Endothelial cell of umbilical vein (primary cell): ENCODE measurements around the gene SBK3. TPM values are rescaled to one million over a fixed set of nuclear protein-coding genes. Genes with fewer than 3 reads are reported as not detected.

ENCODE experiments used
- BruUV-seq: library from RNA; stranded (reverse); fragments of 400-500 nt; replicated peaks from 2 replicates; lab custom pipeline; 2021; lab: Mats Ljungman, UMichigan
- CTCF ChIA-PET: fragments of 300-600, 350-600 bp; sonication (Branson Sonifier 250); formaldehyde crosslinking; loops from one replicate; lab custom pipeline; 2021; ENCODE audit warnings: antibody characterized with exemption, inconsistent platforms; lab: Charles Lee
- POLR2A ChIA-PET: fragments of 300-600, 350-600 bp; sonication (Branson Sonifier 250); formaldehyde crosslinking; loops from one replicate; lab custom pipeline; 2021; ENCODE audit warnings: antibody characterized with exemption, inconsistent platforms; lab: Charles Lee
- DNase-seq: peaks from one replicate; pipeline ENCODE4 v3.0.0-alpha.2; 2011; ENCODE audit warnings: low read depth, low spot score
- FAIRE-seq: peaks from 2 replicates; lab custom pipeline; 2011; peaks lifted over from hg19 to GRCh38; lab: Jason Lieb, UNC
- H2AFZ ChIP-seq: 2 replicates; pipeline ENCODE4 v1.6.0; 2012; ENCODE audit warnings: low read depth, low read length, control low read depth, inconsistent platforms
- H3K27ac ChIP-seq: 2 replicates; pipeline ENCODE4 v1.5.1; 2011; ENCODE audit warnings: low read depth, mild to moderate bottlenecking, control low read depth, low read length, moderate library complexity; ENCODE audit not compliant: insufficient read depth
- H3K27me3 ChIP-seq, 2 experiments: 2 replicates each; pipeline versions ENCODE4 v1.6.0 to v1.6.1; 2011; ENCODE audit warnings: low read length in 2 of 2, mixed read lengths in 1 of 2; ENCODE audit not compliant: control insufficient read depth in 2 of 2, insufficient read depth in 2 of 2
- H3K36me3 ChIP-seq, 2 experiments: 2 replicates in 1 of 2; 3 replicates in 1 of 2; pipeline ENCODE4 v1.5.1; 2011; ENCODE audit warnings: low read length in 2 of 2, mild to moderate bottlenecking in 1 of 2, moderate library complexity in 1 of 2; ENCODE audit not compliant: control insufficient read depth in 2 of 2, insufficient read depth in 2 of 2; ENCODE audit errors: extremely low read depth in 1 of 2
- H3K4me1 ChIP-seq: 3 replicates; pipeline ENCODE4 v1.5.1; 2011; ENCODE audit warnings: mild to moderate bottlenecking, low read length; ENCODE audit not compliant: control insufficient read depth, insufficient read depth; ENCODE audit errors: extremely low read depth
- H3K4me2 ChIP-seq: 2 replicates; pipeline ENCODE4 v1.6.1; 2011; ENCODE audit warnings: low read length, control low read depth, mixed read lengths; ENCODE audit not compliant: insufficient read depth
- H3K4me3 ChIP-seq, 3 experiments: fragments of 200-600 bp in 1 of 3; sonication (generic), shearing (Covaris generic) in 1 of 3; replicated peaks in 1 of 3; 2 replicates each; pipeline ENCODE4 v1.5.1; 2011 to 2016; ENCODE audit warnings: control low read depth in 3 of 3, low read length in 3 of 3, mild to moderate bottlenecking in 2 of 3, inconsistent platforms in 1 of 3, low read depth in 1 of 3, moderate library complexity in 1 of 3; ENCODE audit not compliant: insufficient read depth in 1 of 3
- H3K79me2 ChIP-seq: 2 replicates; pipeline ENCODE4 v1.6.0; 2012; ENCODE audit warnings: low read length, inconsistent platforms; ENCODE audit not compliant: control insufficient read depth, insufficient read depth
- H3K9ac ChIP-seq: replicated peaks from 2 replicates; pipeline ENCODE3; 2011; ENCODE audit warnings: low read length, control low read depth; ENCODE audit not compliant: insufficient read depth; ENCODE audit errors: extremely low read depth
- H3K9me1 ChIP-seq: replicated peaks from 3 replicates; pipeline ENCODE4 v1.6.0; 2011; ENCODE audit warnings: mild to moderate bottlenecking, low read length; ENCODE audit not compliant: control insufficient read depth, insufficient read depth; ENCODE audit errors: extremely low read depth
- H3K9me3 ChIP-seq: replicated peaks from 2 replicates; pipeline ENCODE4 v1.5.1; 2012; ENCODE audit warnings: low read length, inconsistent platforms; ENCODE audit not compliant: control insufficient read depth, insufficient read depth
- H4K20me1 ChIP-seq: replicated peaks from 2 replicates; pipeline ENCODE3; 2011; ENCODE audit warnings: mild to moderate bottlenecking, low read length; ENCODE audit not compliant: control insufficient read depth, insufficient read depth; ENCODE audit errors: extremely low read depth
- CTCF ChIP-seq, 2 donors: IDR thresholded peaks; 1 replicate in 1 of 2; 2 replicates in 1 of 2; pipeline ENCODE4 v1.5.1; 2011; ENCODE audit warnings: low read length in 2 of 2, mild to moderate bottlenecking in 2 of 2, moderate library complexity in 2 of 2, control low read depth in 1 of 2, inconsistent platforms in 1 of 2, low read depth in 1 of 2; ENCODE audit not compliant: insufficient read depth in 1 of 2; ENCODE audit errors: extremely low read depth in 1 of 2
- EZH2 ChIP-seq: IDR thresholded peaks from 2 replicates; pipeline ENCODE4 v1.6.1; 2012; ENCODE audit warnings: borderline replicate concordance, low read depth, mild to moderate bottlenecking, moderate library complexity, low read length, inconsistent platforms; ENCODE audit not compliant: severe bottlenecking
- FOS ChIP-seq: IDR thresholded peaks from 2 replicates; pipeline ENCODE4 v1.6.1; 2011; ENCODE audit warnings: mild to moderate bottlenecking, low read length, moderate library complexity, borderline replicate concordance; ENCODE audit not compliant: insufficient read depth
- GATA2 ChIP-seq: IDR thresholded peaks from 2 replicates; pipeline ENCODE4 v1.7.0; 2011; ENCODE audit warnings: low read depth, mild to moderate bottlenecking, moderate library complexity, mixed read lengths, low read length; ENCODE audit not compliant: insufficient read length, insufficient read depth
- JUN ChIP-seq: IDR thresholded peaks from 2 replicates; pipeline ENCODE4 v1.6.1; 2011; ENCODE audit warnings: borderline replicate concordance, low read depth; ENCODE audit not compliant: insufficient read length, insufficient read depth
- MYC ChIP-seq: IDR thresholded peaks from one replicate; pipeline ENCODE4 v1.6.1; 2011; ENCODE audit warnings: mild to moderate bottlenecking, low read depth, low read length
- POLR2A ChIP-seq: IDR thresholded peaks from 2 replicates; pipeline ENCODE4 v1.6.1; 2012; ENCODE audit warnings: low read depth, mild to moderate bottlenecking, control low read depth, low read length
- POLR2AphosphoS5 ChIP-seq: IDR thresholded peaks from 2 replicates; pipeline ENCODE4 v1.6.1; 2012; ENCODE audit warnings: low read depth, mild to moderate bottlenecking, control low read depth, low read length, moderate library complexity; ENCODE audit not compliant: insufficient read depth
- dilution Hi-C: fragments of 300-500 bp; cut with MboI; formaldehyde crosslinking; loops from one replicate; pipeline ENCODE4 v1.15.0; 2019; ENCODE audit warnings: low sequenced_read_pairs; ENCODE audit not compliant: extremely low pct_ligation_motif_present
- intact Hi-C: fragments of 100-400 bp; cut with micrococcal nuclease; formaldehyde crosslinking; loops from one replicate; pipeline ENCODE4 v1.10.0; 2022
- polyA plus RNA-seq, 4 experiments: library from polyadenylated mRNA; depleted of rRNA in 3 of 4; stranded (reverse) in 3 of 4; unstranded in 1 of 4; fragments of >200 nt; gene quantifications; 2 replicates each; pipeline versions ENCODE4 v1.2.1 to v1.2.3, GENCODE V29; 2011 to 2012; ENCODE audit warnings: missing spikeins in 1 of 4
- total RNA-seq: library from RNA; stranded (reverse); gene quantifications from 2 replicates; pipeline ENCODE4 v1.2.3, GENCODE V29; 2021
- TF ChIP-seq, protein P1 (sequence below): IDR thresholded peaks from 2 replicates; pipeline ENCODE4 v1.6.1; 2011; ENCODE audit not compliant: insufficient read depth, insufficient read length

The SBK3 gene
- total and polyA plus RNA-seq, 2 donors (not counting 3 experiments of a cell fraction or from before 2014, with no cell fraction given): 0.18 to 0.62 TPM

DNA sequence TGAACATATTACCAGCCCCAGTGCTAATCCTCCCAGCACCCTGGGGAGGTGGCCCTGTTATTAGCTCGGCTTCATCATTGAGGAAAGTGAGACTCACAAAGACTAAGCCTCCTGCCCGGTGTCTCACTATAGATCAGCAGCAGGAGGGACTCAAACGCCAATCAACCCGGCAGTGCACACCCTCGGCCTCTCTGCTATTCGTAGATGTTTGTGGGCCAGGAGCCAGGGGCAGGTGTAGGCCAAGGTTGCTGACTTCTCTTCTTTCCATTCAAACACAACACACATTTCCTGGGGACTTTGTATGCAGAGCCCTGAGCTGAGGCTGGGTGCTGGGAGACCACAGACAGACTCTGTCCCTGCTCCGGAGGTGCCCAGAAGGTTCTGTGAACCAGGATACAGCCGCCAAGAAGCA lies 9.4 kb upstream of the SBK3 start:
- Histone ChIP-seq H3K4me1 (peaks cover 7% of the 10 kb centered on the region), H3K9me3 (no peaks in the 10 kb centered on the region), H3K9ac (no peak overlapping the region), H3K4me3 (no peak overlapping the region), H3K27me3 (peaks cover 0 to 3% of the 10 kb centered on the region in 2 experiments), H3K27ac (no peak overlapping the region), H4K20me1 (no peaks in the 10 kb centered on the region), H3K36me3 (no peaks in the 10 kb centered on the region), H3K4me2 (no peak overlapping the region), H2AFZ (no peak overlapping the region), H3K9me1 (no peaks in the 10 kb centered on the region), H3K79me2 (no peaks in the 10 kb centered on the region)
- ChIA-PET CTCF (interaction anchor here (0.6 kb wide), 1 partner anchor 279 kb away, joined by 4 read pairs; no protein-coding TSS in a partner anchor), POLR2A (no interaction called here)
- TF ChIP-seq MYC (no peak), JUN (no peak), EZH2 (no peak), POLR2A (no peak), FOS (no peak), POLR2AphosphoS5 (no peak), CTCF (IDR thresholded peaks at IDR 0.05; ENCODE audit: extremely low read depth in 1 of 2, insufficient read depth in 1 of 2, low read depth in 1 of 2, low read length in 2 of 2) (no peak), GATA2 (no peak)
- TF ChIP-seq, protein P1, sequence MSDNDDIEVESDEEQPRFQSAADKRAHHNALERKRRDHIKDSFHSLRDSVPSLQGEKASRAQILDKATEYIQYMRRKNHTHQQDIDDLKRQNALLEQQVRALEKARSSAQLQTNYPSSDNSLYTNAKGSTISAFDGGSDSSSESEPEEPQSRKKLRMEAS: no peak
- DNase-seq (no peak), FAIRE-seq (no peak)
- no TSS peak for BruUV-seq
- dilution Hi-C loops (no loop called here), intact Hi-C loops (no loop called here)
